ENCODE measurements around the gene SYNE2. TPM values are rescaled to one million over a fixed set of nuclear protein-coding genes. Genes with fewer than 3 reads are reported as not detected.
A peak's percentile ranks its signal among the peaks of the same experiment; 100 is the strongest.

Gene SYNE2
- total RNA-seq, 1 experiment from 2014 or later, result 33.4 TPM

DNA sequence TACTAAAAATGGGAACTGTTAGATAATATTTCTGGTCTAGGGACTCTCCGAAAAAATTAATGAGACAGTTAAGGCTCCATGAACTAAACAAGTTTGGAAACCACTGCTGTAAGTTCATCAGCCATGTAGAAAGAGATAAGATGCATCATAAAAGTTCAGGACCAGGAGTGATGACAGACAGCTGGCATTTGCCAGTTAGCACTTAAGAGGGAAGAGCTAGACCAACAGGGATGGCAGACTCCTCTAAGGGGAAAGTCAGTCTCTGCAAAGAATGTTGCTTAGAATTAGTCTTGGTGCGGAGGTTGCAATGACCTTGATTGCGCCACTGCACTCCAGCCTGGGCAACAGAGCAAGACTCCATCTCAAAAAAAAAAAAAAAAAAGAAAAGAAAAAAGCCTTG is 129.4 kb downstream of the SYNE2 start:
- in situ Hi-C loops (cut with HindIII; ENCODE audit: low pct_unique_long_range_greater_than_20kb, low sequenced_read_pairs), result no loop called here
- DNase-seq (ENCODE audit: low read depth, low spot score), result no peak

DNA sequence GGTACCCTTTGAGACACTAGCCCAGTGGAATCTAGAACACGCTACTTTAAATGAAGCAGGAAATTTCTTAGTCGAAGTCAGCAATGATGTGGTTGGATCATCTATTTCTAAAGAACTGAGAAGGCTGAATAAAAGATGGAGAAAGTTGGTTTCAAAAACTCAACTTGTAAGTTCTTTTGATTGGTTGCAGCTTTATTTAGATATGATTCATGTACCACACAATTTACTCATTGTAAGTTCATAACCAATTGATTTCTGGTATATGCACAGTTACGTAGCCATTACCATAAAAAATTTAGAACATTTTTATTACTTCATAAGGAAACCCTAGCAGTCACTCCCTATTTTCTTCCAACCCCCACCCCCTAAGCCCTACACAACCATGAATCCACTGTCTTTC is 129.8 kb downstream of the SYNE2 start:
- DNase-seq (ENCODE audit: low read depth, low spot score), result no peak
- in situ Hi-C loops (cut with HindIII; ENCODE audit: low pct_unique_long_range_greater_than_20kb, low sequenced_read_pairs), result no loop called here

DNA sequence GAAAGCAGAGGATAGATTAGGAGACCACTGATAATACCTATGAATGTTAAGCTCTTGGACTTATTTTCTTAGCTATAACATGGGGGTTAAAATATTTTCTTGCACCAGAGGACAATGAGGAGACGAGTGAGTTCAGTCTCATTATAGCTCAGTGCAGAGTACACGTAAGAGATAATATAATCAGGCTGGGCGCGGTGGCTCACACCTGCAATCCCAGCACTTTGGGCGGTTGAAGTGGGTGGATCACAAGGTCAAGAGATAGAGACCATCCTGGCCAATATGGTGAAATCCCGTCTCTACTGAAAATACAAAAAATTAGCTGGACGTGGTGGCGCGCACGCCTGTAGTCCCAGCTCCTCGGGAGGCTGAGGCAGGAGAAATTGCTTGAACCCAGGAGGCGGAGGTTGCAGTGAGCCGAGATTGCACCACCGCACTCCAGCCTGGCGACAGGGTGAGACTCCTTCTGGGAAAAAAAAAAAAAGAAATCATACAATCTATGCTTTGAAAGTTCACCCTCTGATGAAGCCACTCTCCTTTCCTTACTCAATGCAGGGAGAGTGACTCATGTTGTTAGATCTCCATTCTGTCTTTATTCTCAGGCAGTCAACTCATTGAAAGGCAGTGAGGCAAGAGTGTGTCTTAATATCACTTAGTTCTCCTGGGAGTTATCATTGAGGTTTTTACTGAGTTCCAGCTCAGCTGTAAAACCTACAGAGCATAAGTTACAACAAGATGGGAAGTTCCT is 134.2 kb downstream of the SYNE2 start:
- peak; percentile 88 for DNase-seq (ENCODE audit: low read depth, low spot score)
- in situ Hi-C loops (cut with HindIII; ENCODE audit: low pct_unique_long_range_greater_than_20kb, low sequenced_read_pairs), result no loop called here

DNA sequence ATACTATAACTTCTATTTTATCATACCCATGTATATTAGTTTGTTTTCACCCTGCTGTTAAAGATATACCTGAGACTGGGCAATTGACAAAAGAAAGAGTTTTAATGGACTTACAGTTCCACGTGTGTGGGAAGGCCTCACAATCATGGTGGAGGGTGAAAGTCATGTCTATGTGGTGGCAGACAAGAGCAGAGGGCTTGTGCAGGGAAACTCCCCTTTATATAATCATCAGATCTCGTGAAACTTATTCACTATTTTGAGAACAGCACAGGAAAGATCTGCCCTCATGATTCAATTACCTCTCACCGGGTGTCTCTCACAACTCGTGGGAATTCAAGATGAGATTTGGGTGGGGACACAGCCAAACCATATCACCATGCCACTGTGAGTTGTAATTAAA is 135.8 kb downstream of the SYNE2 start:
- in situ Hi-C loops (cut with HindIII; ENCODE audit: low pct_unique_long_range_greater_than_20kb, low sequenced_read_pairs), result no loop called here
- no peak for DNase-seq (ENCODE audit: low read depth, low spot score)

DNA sequence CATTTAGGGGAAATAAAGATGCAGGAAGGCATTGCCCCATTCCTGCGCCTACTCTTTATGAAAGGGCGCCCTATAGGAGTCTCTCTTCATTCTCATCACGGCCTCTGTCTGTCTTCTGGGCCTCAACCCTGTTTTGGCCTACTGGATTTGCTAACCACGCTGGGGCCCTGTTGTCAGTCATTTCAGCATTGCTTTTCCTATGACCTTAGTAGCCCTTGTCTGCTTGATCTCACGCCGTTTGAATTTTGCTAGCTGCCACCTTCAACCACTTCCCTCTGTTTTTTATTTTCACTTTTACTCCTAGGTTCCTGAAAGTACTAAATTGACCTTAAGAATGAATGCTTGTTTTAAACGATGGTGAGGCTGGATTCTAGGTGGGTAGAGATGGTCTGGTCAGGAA is 139.0 kb downstream of the SYNE2 start:
- no peak for DNase-seq (ENCODE audit: low read depth, low spot score)
- in situ Hi-C loops (cut with HindIII; ENCODE audit: low pct_unique_long_range_greater_than_20kb, low sequenced_read_pairs), result no loop called here

DNA sequence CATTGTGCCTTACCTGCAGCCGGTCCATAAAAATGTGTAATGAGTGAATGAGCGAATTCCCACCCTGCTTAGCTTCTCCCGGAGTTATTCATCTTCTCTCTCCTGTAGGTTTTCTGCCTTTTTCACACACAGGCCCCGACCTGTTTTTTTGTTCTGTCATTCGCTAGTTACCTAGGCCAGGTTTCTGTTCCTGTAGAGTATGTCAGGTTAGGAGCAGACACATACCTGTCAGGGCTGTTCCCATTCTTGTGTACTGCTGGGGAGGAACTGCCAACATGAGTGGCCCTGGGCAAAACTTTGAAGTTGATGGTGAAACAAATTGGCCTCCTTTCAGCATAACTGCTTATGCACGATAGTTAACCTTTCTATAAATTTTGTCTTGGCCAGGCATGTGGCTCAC is 140.1 kb downstream of the SYNE2 start:
- DNase-seq (ENCODE audit: low read depth, low spot score), result no peak

DNA sequence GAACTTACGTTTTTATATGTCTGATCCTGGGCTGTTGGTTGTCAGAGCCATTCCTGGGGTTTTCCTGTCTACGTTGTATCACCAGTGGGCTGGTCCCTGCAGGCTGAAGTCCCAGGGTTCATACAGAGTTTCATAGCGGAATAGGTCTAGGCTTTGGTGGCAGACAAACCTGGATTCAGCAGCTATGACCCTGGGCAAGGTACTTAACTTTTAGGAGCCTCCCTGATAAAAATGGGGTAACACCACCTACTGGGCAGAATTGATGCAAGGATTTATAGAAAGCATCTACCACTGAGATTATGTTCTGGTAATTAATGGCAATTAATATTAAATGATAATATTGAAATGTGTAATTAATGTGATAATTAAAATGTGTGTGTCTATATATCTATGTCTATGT is 141.2 kb downstream of the SYNE2 start:
- DNase-seq (ENCODE audit: low read depth, low spot score), result peak; percentile 17
- in situ Hi-C loops (cut with HindIII; ENCODE audit: low pct_unique_long_range_greater_than_20kb, low sequenced_read_pairs), result no loop called here

More for the DNA sequence above, 140.1 kb downstream of the SYNE2 start:
- in situ Hi-C loops (cut with HindIII; ENCODE audit: low pct_unique_long_range_greater_than_20kb, low sequenced_read_pairs), result no loop called here

DNA sequence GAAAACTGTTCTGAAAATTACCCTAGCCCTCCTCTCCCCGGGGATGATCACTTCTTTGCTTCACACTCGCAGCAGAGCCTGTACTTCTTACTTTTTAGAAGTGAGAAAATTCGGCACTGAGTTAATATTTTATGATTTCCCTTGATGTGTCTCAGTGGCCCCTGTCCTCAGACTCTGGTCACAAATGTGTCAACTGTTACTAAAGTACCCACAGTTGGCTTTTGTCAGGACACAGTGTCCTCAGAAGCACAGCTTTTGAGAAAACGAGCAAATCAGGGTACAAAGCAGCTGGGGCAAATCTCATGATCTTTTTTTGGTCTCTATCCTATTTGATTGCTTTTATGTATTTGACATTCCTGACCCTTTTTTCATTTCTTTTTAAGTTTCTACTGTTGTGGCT is 142.5 kb downstream of the SYNE2 start:
- DNase-seq (ENCODE audit: low read depth, low spot score), result no peak
- in situ Hi-C loops (cut with HindIII; ENCODE audit: low pct_unique_long_range_greater_than_20kb, low sequenced_read_pairs), result no loop called here

DNA sequence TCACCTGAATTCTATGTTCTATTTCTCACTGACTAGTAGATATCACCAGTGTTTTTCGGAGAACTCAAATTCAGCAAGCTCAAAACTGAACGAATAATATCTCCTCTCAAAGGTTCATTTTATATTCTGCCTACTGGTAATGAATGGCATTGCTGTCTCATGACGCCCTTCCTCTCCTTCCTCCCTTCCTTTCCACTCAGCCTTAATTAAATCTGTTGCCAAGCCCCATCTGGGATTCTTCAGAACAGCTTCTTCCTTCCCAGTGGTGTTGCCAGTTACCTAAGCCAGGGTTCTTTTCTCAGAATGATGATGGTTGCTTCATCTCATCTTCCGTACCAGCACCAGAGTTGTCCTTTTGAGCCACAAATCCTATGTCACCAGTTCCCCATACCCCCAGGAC is 143.2 kb downstream of the SYNE2 start:
- no peak for DNase-seq (ENCODE audit: low read depth, low spot score)
- in situ Hi-C loops (cut with HindIII; ENCODE audit: low pct_unique_long_range_greater_than_20kb, low sequenced_read_pairs), result no loop called here

DNA sequence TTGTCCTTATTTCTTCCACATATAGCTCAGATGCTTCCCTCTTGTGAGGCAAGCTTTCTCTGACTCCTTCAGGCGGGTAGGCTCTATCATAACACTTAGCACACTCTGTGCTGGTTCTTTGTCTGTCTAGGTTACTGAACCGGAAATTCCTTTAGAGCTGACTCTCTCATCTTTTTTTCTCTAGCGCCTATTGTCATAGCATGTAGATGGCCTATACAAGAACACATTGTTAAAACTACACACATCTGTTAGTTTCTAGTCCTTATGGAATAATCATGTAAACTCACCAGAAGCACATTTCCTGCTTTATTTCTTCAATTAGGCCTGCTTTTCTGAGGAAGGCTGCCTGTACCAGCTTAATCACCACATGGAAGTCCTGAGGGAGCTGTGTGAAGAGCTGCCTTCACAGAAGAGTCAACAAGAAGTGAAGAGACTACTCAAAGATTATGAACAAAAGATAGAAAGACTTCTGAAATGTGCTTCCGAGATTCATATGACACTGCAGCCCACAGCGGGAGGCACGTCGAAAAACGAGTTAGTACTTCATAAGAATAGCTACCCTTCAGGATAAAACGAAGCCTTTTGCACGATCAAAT is 143.9 kb downstream of the SYNE2 start:
- DNase-seq (ENCODE audit: low read depth, low spot score), result no peak
- in situ Hi-C loops (cut with HindIII; ENCODE audit: low pct_unique_long_range_greater_than_20kb, low sequenced_read_pairs), result no loop called here

DNA sequence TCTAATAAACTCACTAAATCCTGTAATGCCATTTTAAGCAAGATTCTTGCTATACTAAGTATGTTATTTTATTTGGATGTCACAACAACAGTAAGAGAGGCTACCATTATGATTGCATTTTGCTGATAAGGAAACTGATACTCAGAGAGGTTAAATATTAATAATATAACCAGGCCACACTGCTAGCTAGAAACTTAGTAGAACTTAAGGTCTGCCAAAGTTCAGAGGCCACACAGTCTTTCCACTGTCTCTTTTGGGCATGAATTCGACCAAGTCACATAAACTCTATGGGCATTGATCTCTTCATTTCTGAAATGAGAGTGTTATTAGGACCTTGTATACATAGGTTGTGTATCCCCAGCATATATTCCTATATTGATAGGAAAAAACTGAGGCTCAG is 147.9 kb downstream of the SYNE2 start:
- no peak for DNase-seq (ENCODE audit: low read depth, low spot score)
- in situ Hi-C loops (cut with HindIII; ENCODE audit: low pct_unique_long_range_greater_than_20kb, low sequenced_read_pairs), result no loop called here

DNA sequence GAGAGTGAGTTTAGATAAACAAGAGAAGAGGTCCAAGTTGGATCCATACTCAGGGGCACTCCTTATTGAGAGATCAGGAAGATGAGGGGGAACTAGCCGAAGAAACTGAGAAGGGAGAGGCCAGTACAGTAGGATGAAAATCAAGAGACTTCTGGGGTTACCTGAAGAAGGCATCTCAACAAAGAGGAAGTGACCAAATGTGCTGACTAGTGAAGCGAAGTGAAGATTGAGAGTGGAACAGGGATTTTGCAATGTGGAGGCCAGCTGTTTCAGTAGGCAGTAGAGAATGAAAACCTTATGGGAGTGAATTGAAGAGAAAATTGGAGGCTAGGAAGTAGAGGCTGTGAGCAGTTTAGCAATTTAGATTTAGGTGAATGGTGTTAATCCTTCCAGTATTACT is 153.0 kb downstream of the SYNE2 start:
- no peak for DNase-seq (ENCODE audit: low read depth, low spot score)
- in situ Hi-C loops (cut with HindIII; ENCODE audit: low pct_unique_long_range_greater_than_20kb, low sequenced_read_pairs), result no loop called here

DNA sequence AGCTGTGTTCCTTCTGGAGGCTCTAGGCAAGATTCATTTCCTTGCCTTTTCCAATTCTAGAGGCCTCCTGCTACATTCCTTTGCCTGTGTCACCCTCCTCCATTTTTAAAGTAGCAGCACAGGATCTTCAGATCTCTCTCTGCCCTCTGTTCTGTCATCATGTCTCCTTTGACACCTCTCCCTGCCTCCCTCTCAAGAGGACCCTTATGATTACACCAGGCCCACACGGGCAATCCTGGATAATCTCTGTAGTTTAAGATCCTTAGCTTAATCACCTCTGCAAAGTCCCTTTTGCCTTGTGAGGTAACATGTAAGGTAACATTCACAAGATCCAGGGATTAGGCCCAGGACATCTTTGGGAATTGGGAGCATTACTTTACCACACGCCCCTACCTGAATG is 155.2 kb downstream of the SYNE2 start:
- in situ Hi-C loops (cut with HindIII; ENCODE audit: low pct_unique_long_range_greater_than_20kb, low sequenced_read_pairs), result no loop called here
- no peak for DNase-seq (ENCODE audit: low read depth, low spot score)

GRCh38 chr14:64012003-64012402 is 159.2 kb downstream of the SYNE2 start:
- in situ Hi-C loops (cut with HindIII; ENCODE audit: low pct_unique_long_range_greater_than_20kb, low sequenced_read_pairs), result no loop called here
- no peak for DNase-seq (ENCODE audit: low read depth, low spot score)

DNA sequence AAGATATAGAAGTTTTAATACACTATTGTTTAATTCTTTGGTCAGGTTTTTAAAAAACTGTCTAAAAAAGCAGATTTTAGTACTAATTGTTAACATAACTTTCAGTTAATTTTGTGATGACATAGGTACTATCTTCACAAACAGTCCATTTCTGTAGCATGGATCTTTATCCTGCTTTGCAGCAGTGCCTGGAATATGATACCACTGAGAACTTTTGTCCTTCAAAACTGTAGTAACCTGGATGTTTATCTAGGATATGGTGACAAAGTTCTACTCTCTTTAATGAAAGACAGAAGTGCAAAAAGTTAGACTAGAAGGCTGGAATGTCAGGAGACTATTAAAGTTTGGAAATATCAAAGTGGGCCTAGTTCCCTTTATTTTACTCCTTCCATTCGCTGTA is 159.9 kb downstream of the SYNE2 start:
- in situ Hi-C loops (cut with HindIII; ENCODE audit: low pct_unique_long_range_greater_than_20kb, low sequenced_read_pairs), result no loop called here
- DNase-seq (ENCODE audit: low read depth, low spot score), result no peak

- in situ Hi-C loops (cut with HindIII; ENCODE audit: low pct_unique_long_range_greater_than_20kb, low sequenced_read_pairs), result no loop called here
Observed at GRCh38 chr14:64025479-64025878, 172.7 kb downstream of the SYNE2 start.

DNA sequence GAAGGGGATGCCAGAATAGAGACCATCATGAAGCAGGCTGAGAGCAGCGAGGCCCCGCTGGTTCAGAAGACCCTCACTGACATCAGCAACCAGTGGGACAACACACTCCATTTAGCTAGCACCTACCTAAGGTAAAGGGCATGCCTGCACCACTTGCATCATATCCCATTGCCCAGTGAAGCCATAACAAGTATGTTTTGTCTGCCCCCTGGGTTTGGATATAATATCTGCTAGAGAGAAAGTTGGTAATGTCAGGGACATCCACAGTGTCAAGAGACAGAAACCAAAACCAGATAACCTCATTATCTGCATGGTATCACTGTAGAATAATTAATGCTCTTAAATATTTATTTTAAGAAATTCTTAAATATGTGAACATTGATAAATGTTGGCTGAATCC is 173.8 kb downstream of the SYNE2 start:
- DNase-seq (ENCODE audit: low read depth, low spot score), result peak; percentile 36
- in situ Hi-C loops (cut with HindIII; ENCODE audit: low pct_unique_long_range_greater_than_20kb, low sequenced_read_pairs), result no loop called here

More at GRCh38 chr14:64025479-64025878, 172.7 kb downstream of the SYNE2 start:
- DNase-seq (ENCODE audit: low read depth, low spot score), result no peak

GRCh38 chr14:64035143-64035542 is 182.3 kb downstream of the SYNE2 start:
- in situ Hi-C loops (cut with HindIII; ENCODE audit: low pct_unique_long_range_greater_than_20kb, low sequenced_read_pairs), result no loop called here
- no peak for DNase-seq (ENCODE audit: low read depth, low spot score)

Data from SK-MEL-5 (cell line).